Right cardiac atrium (tissue), 5 donors: ENCODE measurements around the gene DNAJB4. TPM values are rescaled to one million over a fixed set of nuclear protein-coding genes. Genes with fewer than 3 reads are reported as not detected.

ENCODE experiments used
- ATAC-seq, 2 donors: fragments of 200-7000 bp; cut with Tn5 transposase; one replicate each; pipeline versions ENCODE4 v1.8.0 to v1.9.1; 2020; ENCODE audit warnings: moderate library complexity in 2 of 2, mild to moderate bottlenecking in 1 of 2
- DNase-seq, 3 donors: peaks; one replicate each; pipeline ENCODE4 v3.0.0-alpha.2; 2020
- H3K27ac ChIP-seq: one replicate; pipeline ENCODE4 v1.5.1; 2013; ENCODE audit warnings: mild to moderate bottlenecking, low read length, control low read depth, moderate library complexity
- H3K27me3 ChIP-seq: one replicate; pipeline ENCODE4 v1.6.1; 2013; ENCODE audit not compliant: control insufficient read depth, insufficient read depth
- H3K4me1 ChIP-seq: one replicate; pipeline ENCODE4 v1.6.1; 2013; ENCODE audit warnings: low read length; ENCODE audit not compliant: control insufficient read depth, insufficient read depth
- H3K4me3 ChIP-seq: one replicate; pipeline ENCODE4 v1.5.1; 2013; ENCODE audit warnings: low read length, control low read depth
- H3K9me3 ChIP-seq: one replicate; pipeline ENCODE4 v1.6.1; 2013; ENCODE audit warnings: low read length; ENCODE audit not compliant: control insufficient read depth
- WGBS: extraction: QIAGEN DNeasy Blood & Tissue Kit; methylation state at CpG from one replicate; pipeline ENCODE4 v1.1.7; 2013; 5-methylcytosine and 5-hydroxymethylcytosine counted together
- intact Hi-C, 4 donors: fragments of 100-400 bp; cut with DNase I; formaldehyde crosslinking; loops; one replicate each; pipeline versions ENCODE4 v1.11.0 to v1.14.0; 2022 to 2023
- polyA plus RNA-seq: library from polyadenylated mRNA; stranded (reverse); fragments of 200-250 nt; gene quantifications from one replicate; pipeline ENCODE4 v1.2.3, GENCODE V29; 2013
- total RNA-seq, 4 donors: library from RNA; stranded (reverse); fragmentation: NEBNext Ultra II Directional; extraction: Animal tissue kit (Norgen Biotek cat#: 25700); gene quantifications; one replicate each; pipeline ENCODE4 v1.2.1, GENCODE V29; 2021
- donor health status: healthy with polysubstance abuse.
- donor health status: DM: no; HTN: yes; CAD: no.
- donor health status: DM: no; HTN: no; CAD: no.
- donor health status: DM: no; HTN: yes; CAD: no; lungs with severe emphysema.
- donor health status: DM: yes; HTN: yes; CAD: no.

The DNAJB4 gene
- total and polyA plus RNA-seq, 5 donors: 46.9 to 106 (median 95.3) TPM

- Histone ChIP-seq H3K27me3 (no peaks in the 10 kb centered on the region), H3K4me3 (no peak overlapping the region), H3K27ac (no peak overlapping the region), H3K9me3 (no peaks in the 10 kb centered on the region), H3K4me1 (no peaks in the 10 kb centered on the region)
- ATAC-seq (no peak), DNase-seq (no peak)
- 78% methylated on average over 5 of the region's 5 CpGs for WGBS
- intact Hi-C loops: no loop called here
These were observed 31.7 kb downstream of the DNAJB4 start for GRCh38 chr1:78036450-78036849.

GRCh38 chr1:78038071-78038470, 33.3 kb downstream of the DNAJB4 start:
- no peak overlapping the region for H3K27ac ChIP-seq
- intact Hi-C loops: no loop called here

GRCh38 chr1:78038491-78038939, 33.8 kb downstream of the DNAJB4 start:
- DNase-seq: no peak
- no peak overlapping the region for H3K4me3 ChIP-seq
- intact Hi-C loops: no loop called here
- H3K9me3 ChIP-seq: no peaks in the 10 kb centered on the region
- no peaks in the 10 kb centered on the region for H3K4me1 ChIP-seq
- no peak for ATAC-seq
- no peaks in the 10 kb centered on the region for H3K27me3 ChIP-seq
- no peak overlapping the region for H3K27ac ChIP-seq

More at GRCh38 chr1:78038071-78038470, 33.3 kb downstream of the DNAJB4 start:
- 62% methylated on average over 2 of the region's 2 CpGs for WGBS
- no peak for ATAC-seq
- Histone ChIP-seq H3K4me1 (no peaks in the 10 kb centered on the region), H3K27me3 (no peaks in the 10 kb centered on the region), H3K9me3 (no peaks in the 10 kb centered on the region), H3K4me3 (no peak overlapping the region)
- DNase-seq: no peak

GRCh38 chr1:78040484-78041089, 35.8 kb downstream of the DNAJB4 start:
- no peak overlapping the region for H3K4me3 ChIP-seq
- no peak overlapping the region for H3K27ac ChIP-seq

GRCh38 chr1:78043436-78043835, 38.7 kb downstream of the DNAJB4 start:
- Histone ChIP-seq H3K9me3 (no peaks in the 10 kb centered on the region), H3K27ac (no peak overlapping the region), H3K4me3 (no peak overlapping the region), H3K4me1 (no peaks in the 10 kb centered on the region), H3K27me3 (no peaks in the 10 kb centered on the region)
- no peak for ATAC-seq
- intact Hi-C loops: loop anchor here in 2 of 4 donors (10.0 kb wide), 2 partner anchors 51 to 61 kb away; no protein-coding TSS in a partner anchor
- 75% methylated on average over 3 of the region's 3 CpGs for WGBS
- DNase-seq: no peak

More at GRCh38 chr1:78040484-78041089, 35.8 kb downstream of the DNAJB4 start:
- DNase-seq (no peak), ATAC-seq (no peak)
- H3K9me3 ChIP-seq: no peaks in the 10 kb centered on the region
- H3K4me1 ChIP-seq: no peaks in the 10 kb centered on the region
- H3K27me3 ChIP-seq: no peaks in the 10 kb centered on the region
- 74% methylated on average over 3 of the region's 3 CpGs for WGBS
- intact Hi-C loops: loop anchor here in 2 of 4 donors (10.0 kb wide), 2 partner anchors 54 to 64 kb away; no protein-coding TSS in a partner anchor

- ATAC-seq: peak; percentile 22 to 34
- no peaks in the 10 kb centered on the region for H3K4me1 ChIP-seq
- 53% methylated on average over 14 of the region's 14 CpGs for WGBS
- intact Hi-C loops: loop anchor here in 2 of 4 donors (5.0 to 10.0 kb wide), 3 partner anchors 38 to 60 kb away; no protein-coding TSS in a partner anchor
- peak overlapping the region; percentile 83 for H3K4me3 ChIP-seq
- H3K27ac ChIP-seq: peak overlapping the region; percentile 8
- DNase-seq: no peak
- no peaks in the 10 kb centered on the region for H3K9me3 ChIP-seq
- no peaks in the 10 kb centered on the region for H3K27me3 ChIP-seq
These were observed 40.2 kb downstream of the DNAJB4 start for GRCh38 chr1:78044796-78045562.

GRCh38 chr1:78045563-78045925, 40.8 kb downstream of the DNAJB4 start:
- DNase-seq (no peak), ATAC-seq (no peak)
- Histone ChIP-seq H3K27me3 (no peaks in the 10 kb centered on the region), H3K4me3 (peak overlapping the region; percentile 83), H3K4me1 (no peaks in the 10 kb centered on the region), H3K9me3 (no peaks in the 10 kb centered on the region), H3K27ac (peak overlapping the region; percentile 8)
- intact Hi-C loops: loop anchor here in 2 of 4 donors (5.0 to 10.0 kb wide), 3 partner anchors 38 to 59 kb away; no protein-coding TSS in a partner anchor
- 31% methylated on average over 19 of the region's 19 CpGs for WGBS

GRCh38 chr1:78045926-78046778, 41.4 kb downstream of the DNAJB4 start, which contains the start of gene GIPC2:
Gene GIPC2 (plus strand): TSS chr1:78045966. CDS start chr1:78046095, 129 bp downstream.
- Histone ChIP-seq H3K9me3 (no peaks in the 10 kb centered on the region), H3K4me3 (peak within 1 kb of the TSS; percentile 83), H3K27me3 (no peaks in the 10 kb centered on the region), H3K27ac (peak within 1 kb of the TSS; percentile 59), H3K4me1 (no peaks in the 10 kb centered on the region)
- DNase-seq: peak; percentile 41 to 80 (median 72)
- WGBS: 1% methylated on average over 85 of the region's 85 CpGs
- ATAC-seq: peak; percentile 69 to 81
- intact Hi-C loops: loop anchor here in 2 of 4 donors (5.0 to 10.0 kb wide), 3 partner anchors 39 to 59 kb away; no protein-coding TSS in a partner anchor

GRCh38 chr1:78047106-78047505, 42.4 kb downstream of the DNAJB4 start:
- 50% methylated on average over 5 of the region's 5 CpGs for WGBS
- H3K4me3 ChIP-seq: peak overlapping the region; percentile 83
- no peaks in the 10 kb centered on the region for H3K4me1 ChIP-seq
- intact Hi-C loops: loop anchor here in 2 of 4 donors (5.0 to 10.0 kb wide), 3 partner anchors 40 to 58 kb away; no protein-coding TSS in a partner anchor
- no peak for ATAC-seq
- H3K27ac ChIP-seq: no peak overlapping the region
- H3K27me3 ChIP-seq: no peaks in the 10 kb centered on the region
- DNase-seq: no peak
- no peaks in the 10 kb centered on the region for H3K9me3 ChIP-seq

- Histone ChIP-seq H3K27ac (no peak overlapping the region), H3K4me1 (no peaks in the 10 kb centered on the region), H3K27me3 (no peaks in the 10 kb centered on the region), H3K4me3 (peak overlapping the region; percentile 7), H3K9me3 (no peaks in the 10 kb centered on the region)
- intact Hi-C loops: loop anchor here in 2 of 4 donors (5.0 to 10.0 kb wide), 3 partner anchors 40 to 57 kb away; no protein-coding TSS in a partner anchor
- no peak for DNase-seq
- ATAC-seq: no peak
- 82% methylated on average over 3 of the region's 3 CpGs for WGBS
These were observed 42.9 kb downstream of the DNAJB4 start for GRCh38 chr1:78047631-78048030.
